Subcutaneous adipose tissue (tissue), 4 donors: ENCODE results near the gene ACSF3. TPM values are rescaled to one million over a fixed set of nuclear protein-coding genes. Genes with fewer than 3 reads are reported as not detected.

Source experiments
- total RNA-seq, 4 donors: library from RNA; depleted of rRNA; stranded (reverse); fragments of >200 nt; gene quantifications; one replicate each; pipeline ENCODE4 v1.1.0, GENCODE V29; 2016
- TF ChIP-seq, protein P1 (sequence below): fragments of 450-650 bp; IDR thresholded peaks from one replicate; pipeline ENCODE4 v1.5.1; 2016; ENCODE audit warnings: low read depth, mild to moderate bottlenecking, control low read depth, antibody characterized with exemption, moderate library complexity

Gene ACSF3
- total RNA-seq, 4 donors from 2014 or later: 17.4 to 40.1 (median 22.5) TPM

DNA sequence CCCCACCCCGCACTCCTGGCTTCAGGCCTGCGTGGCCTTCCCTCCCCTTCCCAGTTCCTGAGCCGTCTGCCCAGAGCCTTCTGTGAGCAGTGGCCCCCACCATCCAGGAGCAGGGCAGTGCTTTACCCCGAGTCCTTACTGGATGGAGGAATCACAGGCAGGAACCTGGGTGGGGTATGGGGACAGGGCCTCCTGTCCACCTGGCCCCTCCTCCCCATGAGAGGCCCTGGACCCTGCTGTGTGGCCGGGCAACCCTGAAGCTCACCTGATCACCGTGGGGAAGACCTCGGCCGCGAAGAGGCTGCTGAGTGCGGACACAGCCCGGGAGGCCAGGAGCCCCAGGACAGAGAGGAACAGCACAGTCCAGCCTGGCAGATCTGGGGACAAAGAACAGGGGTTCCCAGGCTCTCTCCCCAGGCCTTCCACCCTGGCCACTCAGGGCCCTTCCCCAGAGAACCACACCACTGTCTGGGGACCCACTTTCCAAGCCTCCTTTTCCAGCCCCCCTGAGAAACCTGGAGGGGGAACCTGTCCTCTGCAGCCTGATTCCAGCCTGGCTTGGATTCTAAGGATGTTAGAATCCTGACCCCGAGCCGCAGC, 103.5 kb downstream of the ACSF3 start:
- TF ChIP-seq, protein P1, sequence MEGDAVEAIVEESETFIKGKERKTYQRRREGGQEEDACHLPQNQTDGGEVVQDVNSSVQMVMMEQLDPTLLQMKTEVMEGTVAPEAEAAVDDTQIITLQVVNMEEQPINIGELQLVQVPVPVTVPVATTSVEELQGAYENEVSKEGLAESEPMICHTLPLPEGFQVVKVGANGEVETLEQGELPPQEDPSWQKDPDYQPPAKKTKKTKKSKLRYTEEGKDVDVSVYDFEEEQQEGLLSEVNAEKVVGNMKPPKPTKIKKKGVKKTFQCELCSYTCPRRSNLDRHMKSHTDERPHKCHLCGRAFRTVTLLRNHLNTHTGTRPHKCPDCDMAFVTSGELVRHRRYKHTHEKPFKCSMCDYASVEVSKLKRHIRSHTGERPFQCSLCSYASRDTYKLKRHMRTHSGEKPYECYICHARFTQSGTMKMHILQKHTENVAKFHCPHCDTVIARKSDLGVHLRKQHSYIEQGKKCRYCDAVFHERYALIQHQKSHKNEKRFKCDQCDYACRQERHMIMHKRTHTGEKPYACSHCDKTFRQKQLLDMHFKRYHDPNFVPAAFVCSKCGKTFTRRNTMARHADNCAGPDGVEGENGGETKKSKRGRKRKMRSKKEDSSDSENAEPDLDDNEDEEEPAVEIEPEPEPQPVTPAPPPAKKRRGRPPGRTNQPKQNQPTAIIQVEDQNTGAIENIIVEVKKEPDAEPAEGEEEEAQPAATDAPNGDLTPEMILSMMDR: no peak

DNA sequence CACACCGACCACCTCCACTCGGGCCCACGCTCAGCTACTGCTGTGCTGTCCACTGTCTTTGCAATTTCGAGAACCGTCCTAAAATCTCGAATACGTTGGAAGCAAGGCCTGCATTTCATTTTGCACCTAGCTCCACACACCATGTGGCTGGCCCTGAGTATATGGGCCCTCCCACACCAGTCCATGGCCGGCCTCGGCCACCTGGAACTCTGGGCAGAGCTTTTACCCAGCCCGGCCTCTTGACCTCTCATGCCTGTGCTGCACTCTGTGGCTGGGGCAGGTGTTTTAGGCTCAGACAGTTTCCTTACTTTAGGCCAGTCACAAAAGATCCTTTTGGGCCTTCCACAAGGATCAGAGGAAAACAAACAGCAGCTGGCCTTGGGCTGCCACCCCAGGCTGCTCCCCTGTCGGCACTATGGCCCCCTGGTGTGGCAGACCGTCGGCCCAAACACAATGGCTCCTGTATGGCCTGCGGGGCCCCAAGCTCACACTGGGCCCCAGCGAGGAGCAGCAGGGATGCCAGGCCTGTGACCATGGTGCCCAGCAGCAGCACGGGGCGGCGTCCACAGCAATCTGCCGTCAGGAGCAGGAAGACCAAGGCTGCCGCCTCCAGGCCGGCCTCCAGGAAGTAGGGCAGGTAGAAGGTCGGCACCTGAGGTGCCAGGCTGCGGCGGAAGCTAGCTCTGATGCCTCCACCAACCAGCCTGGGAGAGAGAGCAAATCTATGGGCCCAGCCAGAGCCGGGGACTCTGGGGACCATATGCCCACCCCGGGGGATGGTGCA, 104.2 kb downstream of the ACSF3 start:
- TF ChIP-seq, protein P1: no peak

DNA sequence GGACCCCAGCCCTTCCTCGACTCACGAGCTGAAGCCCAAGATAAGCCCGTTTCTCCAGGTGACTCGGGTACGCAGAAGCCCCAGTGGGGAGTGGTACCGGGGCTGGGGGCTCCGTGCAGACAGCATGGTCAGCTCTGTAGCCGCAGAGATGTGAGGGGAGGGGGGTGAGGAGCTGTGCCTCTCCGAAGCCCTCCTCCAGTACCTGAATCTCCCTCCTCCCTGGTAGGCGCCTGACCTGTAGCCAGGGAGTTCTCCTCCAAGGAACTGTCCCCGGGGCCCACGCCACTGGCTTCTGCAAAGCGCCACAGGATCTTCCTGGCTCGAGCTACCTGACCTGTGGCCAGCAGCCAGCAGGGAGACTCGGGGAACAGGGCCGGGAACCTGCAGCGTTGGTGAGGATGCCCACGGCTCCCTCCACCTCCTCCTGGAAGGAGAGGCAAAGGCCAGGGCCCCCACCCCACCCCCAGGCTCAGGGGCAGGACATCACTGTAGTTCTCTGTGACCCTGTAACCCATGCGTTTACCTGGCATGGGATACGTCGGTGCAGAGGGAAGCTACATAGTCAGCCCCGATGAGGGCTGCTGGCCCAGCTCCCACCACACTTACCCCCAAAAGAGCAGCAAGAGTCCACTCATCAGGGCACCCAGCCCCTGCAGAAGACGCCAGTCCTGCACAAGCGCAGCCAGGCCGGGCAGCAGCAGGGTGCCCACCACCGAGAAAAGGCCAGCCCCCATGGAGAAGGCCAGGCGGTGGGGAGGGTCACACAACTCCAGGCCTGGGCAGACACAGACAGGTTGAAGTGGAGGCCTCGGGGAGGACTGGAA, 105.0 kb downstream of the ACSF3 start:
- TF ChIP-seq, protein P1: no peak

DNA sequence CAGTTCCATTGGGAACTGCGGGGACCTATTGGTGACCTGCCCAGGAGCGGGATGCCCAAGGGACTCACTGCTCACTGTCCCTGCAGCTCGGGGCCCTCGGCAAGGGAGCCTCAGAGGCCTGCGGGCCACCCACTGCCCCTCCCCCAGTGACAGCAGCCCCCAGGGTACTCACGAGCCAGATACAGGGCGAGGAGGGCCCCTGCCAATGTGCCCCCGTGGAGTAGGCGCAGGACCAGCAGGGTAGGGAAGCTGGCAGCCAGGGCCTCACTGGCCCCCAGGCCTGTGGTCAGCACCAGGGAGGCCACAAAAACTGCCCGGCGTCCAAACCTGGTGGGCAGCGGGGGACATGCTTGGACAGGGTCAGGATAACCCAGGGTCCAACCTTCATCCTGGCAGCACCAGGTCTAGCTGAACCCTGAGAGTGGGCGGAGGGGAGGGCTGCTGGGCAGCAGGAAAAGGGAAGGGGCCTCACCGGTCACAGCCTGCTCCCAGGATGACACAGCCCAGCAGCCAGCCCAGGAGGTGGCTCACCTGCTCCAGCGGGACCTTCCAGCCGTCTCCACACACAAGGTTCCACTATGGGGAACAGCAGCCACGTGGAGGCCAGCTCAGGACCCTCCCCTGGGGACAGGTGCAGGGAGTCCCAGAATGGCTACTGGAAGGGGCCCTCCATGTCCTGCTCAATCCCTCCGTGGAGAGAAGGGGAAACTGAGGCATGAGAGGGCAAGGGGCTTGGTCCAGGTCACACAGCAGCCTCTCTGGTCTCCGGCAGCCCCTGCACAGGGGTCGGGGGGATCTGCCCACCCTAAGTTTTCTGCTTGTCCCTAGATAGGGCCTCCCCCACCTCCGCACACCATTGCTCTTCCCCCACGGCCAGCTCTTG, 105.8 kb downstream of the ACSF3 start:
- TF ChIP-seq, protein P1: no peak

DNA sequence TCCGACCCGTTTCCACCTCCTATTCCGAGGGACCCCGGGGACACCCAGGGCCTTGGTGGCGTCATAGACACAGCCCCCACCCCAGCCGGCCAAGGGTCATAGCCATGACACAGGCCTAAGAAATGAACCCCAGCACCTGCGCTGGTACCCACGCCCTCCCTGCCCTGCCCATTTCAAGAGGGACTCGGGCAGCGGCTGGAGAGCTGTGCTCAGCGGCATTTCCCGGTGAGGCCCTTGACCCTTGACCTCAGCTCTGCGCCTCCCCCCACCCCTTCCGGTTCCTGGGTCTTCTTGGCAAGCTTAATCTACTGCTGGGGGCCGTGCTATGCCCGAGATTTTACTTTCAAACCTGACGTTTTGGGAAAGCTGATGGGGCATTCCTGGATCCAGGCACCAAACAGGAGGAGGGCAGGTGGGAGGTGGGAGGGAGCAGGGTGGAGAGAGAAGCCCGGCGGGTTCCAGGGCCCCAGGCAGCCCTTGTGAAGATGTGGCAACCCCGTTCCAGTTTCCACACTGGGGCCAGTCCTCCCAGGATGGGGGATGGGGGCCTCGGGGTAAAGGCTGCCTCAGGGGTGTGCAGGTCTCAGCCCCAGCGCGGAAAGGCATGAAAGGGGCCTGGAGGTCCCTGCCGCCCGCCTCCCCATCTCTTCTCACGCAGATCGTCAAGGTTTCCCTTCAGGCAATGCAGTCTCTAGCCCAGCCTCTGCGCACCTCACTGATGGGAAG, 106.6 kb downstream of the ACSF3 start, which contains the start of gene SLC22A31:
SLC22A31 (minus strand) TSS at position 414 of the 726 bp plus-strand sequence; CDS start at position 378, 36 bp downstream.
- TF ChIP-seq, protein P1: no peak

DNA sequence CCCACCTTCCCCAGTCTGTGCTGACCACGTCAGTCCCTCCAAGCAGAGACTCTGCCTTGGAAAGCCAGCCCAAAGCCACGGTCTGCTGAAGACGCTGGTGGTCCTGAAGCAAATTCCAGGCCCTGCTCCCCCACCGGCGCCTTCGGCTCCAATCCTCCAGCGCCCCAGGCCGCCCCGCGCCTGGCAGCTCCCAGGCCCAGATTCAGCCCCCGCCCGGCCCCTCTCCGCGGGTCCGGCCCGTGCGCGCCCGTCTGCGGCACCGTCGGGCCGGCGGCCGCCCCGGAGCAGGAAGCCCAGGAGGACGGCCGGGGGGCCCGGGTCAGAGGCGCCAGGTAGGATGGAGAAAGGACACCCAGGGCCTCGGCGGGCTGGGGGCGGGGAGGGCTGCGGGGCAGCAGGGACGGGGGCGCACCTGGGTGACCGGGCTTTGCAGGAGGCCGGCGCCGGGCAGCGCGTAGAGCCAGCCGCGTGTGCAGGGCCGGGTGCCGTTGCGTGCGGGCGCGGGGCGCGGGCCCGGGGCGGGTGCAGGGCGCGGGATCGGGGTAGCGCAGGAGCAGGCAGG, 107.3 kb downstream of the ACSF3 start:
- TF ChIP-seq, protein P1: no peak
